Breast epithelium (tissue), 3 donors: Measurements from ENCODE around the gene SLC22A23.

Experiments used
- POLR2A ChIP-seq: fragments of 450-650 bp; IDR thresholded peaks from one replicate; pipeline ENCODE4 v1.6.1; 2016; ENCODE audit warnings: antibody characterized with exemption, mild to moderate bottlenecking, moderate library complexity
- POLR2AphosphoS5 ChIP-seq, 3 donors: sonication (generic); formaldehyde crosslinking; IDR thresholded peaks; one replicate each; pipeline ENCODE4 v1.6.1; 2017; ENCODE audit warnings: antibody characterized with exemption in 3 of 3
- TF ChIP-seq, protein P1 (sequence below), 3 donors: fragments of 450-650 bp; IDR thresholded peaks; one replicate each; pipeline ENCODE4 v1.5.1; 2016 to 2017; ENCODE audit warnings: antibody characterized with exemption in 3 of 3, mild to moderate bottlenecking in 3 of 3, moderate library complexity in 3 of 3

DNA sequence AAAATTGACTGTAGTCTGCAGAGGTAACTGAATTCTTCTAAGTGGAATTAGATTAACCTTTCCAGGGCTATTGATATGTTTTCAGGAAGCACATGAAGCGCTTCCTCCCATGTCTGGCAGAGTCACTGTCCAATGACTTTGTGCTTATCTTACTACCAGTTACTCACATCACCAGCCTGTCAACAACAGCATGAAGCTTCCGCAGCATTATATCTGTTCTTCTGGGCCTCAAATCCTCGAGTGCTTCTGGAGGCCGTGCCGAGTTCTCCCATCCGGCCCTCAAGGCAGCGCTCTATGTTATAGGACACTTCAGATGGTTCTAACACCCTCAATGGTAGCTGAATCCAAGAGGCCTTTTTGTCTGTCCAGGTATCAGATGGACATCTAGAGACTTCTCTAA, 164.9 kb downstream of the SLC22A23 start:
- TF ChIP-seq, protein P1, sequence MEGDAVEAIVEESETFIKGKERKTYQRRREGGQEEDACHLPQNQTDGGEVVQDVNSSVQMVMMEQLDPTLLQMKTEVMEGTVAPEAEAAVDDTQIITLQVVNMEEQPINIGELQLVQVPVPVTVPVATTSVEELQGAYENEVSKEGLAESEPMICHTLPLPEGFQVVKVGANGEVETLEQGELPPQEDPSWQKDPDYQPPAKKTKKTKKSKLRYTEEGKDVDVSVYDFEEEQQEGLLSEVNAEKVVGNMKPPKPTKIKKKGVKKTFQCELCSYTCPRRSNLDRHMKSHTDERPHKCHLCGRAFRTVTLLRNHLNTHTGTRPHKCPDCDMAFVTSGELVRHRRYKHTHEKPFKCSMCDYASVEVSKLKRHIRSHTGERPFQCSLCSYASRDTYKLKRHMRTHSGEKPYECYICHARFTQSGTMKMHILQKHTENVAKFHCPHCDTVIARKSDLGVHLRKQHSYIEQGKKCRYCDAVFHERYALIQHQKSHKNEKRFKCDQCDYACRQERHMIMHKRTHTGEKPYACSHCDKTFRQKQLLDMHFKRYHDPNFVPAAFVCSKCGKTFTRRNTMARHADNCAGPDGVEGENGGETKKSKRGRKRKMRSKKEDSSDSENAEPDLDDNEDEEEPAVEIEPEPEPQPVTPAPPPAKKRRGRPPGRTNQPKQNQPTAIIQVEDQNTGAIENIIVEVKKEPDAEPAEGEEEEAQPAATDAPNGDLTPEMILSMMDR (IDR thresholded peaks at IDR 0.05) = no peak
- TF ChIP-seq POLR2A = no peak
- TF ChIP-seq POLR2AphosphoS5 (IDR thresholded peaks at IDR 0.05) = no peak
